Activated CD4-positive, CD25-positive, alpha-beta regulatory T cell treated with anti-CD3 and anti-CD28 coated beads, Interleukin-2, amount 50 U/mL, for 72 hours (primary cell): ENCODE results near the gene OR51B2.
"Not testable (repeated sequence)": the region's sequence is repeated elsewhere in the genome, so short reads cannot be mapped to it uniquely, and the experiment has no call there.

ENCODE experiments used
- DNase-seq: peaks from one replicate; pipeline ENCODE4 v3.0.0; 2021

The OR51B2 gene, protein sequence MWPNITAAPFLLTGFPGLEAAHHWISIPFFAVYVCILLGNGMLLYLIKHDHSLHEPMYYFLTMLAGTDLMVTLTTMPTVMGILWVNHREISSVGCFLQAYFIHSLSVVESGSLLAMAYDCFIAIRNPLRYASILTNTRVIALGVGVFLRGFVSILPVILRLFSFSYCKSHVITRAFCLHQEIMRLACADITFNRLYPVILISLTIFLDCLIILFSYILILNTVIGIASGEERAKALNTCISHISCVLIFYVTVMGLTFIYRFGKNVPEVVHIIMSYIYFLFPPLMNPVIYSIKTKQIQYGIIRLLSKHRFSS

DNA sequence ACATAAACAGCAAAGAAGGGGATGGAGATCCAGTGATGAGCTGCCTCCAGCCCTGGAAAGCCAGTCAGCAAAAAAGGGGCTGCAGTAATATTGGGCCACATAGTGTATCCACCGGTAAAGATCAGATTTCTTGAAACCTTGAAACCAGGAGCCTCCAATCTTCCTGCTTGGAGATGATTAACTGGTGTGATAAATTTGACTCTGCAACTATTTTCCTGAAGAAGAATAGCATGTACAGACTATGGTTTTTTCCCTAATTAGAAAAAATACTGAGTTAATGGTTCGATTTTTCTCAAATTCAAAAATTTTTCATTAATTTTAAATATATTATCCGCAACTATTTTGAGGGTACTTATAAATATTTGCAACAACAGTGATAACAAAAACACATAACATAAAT is at the start of gene OR51B2:
Gene OR51B2, minus strand, starts transcription at position 101 of the 400 bp plus-strand sequence. Its CDS starts 0 bp downstream, at position 101.
- DNase-seq: no peak

DNA sequence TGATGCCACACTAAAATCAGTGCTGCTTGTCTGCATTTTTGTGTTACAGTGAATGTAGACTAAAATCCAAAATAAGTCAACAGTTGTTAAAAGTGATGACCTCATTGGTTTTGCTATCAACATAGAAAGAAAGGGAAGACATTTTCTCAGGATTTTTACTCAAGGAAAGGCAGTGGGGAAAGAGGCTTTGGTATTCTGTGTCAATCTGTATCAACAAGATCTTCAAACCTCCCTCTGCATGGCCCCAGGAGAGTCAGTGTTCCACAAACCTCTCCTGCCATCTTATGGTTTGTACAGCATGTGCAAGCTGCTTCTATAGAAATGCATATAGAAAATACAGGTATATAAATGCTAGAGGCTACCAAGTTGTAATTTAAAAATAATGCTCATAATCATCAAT is 45.7 kb upstream of the OR51B2 start:
- DNase-seq: no peak

DNA sequence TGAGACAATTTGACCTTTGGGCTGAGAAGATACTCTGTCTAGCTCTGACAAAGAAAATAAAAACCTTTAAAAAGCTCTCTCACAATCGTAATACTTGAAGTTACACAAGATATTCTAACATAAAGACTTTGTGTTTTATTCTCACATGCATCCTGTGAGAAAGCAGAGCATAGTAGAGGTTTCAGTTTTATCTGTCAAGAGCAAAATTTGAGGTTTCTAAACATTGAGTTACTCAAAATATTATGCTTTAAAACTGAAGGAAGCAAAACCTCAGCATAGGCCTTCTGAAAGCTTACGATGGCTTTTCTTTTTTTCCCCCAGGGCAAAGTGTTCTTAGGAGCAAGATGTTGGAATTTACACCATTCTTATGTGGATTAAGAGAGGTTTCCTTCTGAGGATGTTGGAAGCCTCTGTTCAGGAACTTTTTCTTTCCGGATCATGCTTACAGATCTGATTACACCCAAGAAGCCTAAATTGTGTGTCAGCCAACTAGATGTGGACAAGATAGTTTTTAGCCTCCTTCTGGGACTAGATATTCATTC is 44.5 kb upstream of the OR51B2 start:
- no peak for DNase-seq

DNA sequence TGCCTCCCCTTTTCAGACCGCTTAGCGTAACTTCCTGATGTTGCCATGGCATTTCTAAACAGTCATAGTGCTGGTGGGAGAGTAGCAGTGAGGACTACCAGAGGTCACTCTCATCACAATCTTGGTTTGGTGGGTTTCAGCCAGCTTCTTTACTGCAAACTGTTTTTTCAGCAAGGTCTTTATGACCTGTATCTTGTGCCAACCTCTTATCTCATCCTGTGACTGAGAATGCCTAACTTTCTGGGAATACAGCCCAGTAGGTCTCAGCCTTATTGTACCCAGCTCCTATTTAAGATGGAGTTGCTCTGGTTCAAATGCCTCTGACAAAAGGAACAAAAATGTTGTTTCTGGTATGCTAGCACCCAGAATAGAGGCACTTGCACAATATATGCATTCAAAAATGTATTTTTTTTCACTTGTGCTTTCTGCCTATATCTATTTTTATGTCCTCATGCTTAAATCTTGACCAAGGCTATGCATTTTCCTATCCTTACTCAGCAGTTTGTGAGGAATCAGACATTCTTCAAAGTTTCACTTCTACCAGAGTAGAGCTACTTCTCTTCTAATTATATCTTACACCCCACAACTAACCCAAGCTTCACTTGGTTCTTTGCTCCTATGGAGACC is 43.5 kb upstream of the OR51B2 start:
- no peak for DNase-seq

DNA sequence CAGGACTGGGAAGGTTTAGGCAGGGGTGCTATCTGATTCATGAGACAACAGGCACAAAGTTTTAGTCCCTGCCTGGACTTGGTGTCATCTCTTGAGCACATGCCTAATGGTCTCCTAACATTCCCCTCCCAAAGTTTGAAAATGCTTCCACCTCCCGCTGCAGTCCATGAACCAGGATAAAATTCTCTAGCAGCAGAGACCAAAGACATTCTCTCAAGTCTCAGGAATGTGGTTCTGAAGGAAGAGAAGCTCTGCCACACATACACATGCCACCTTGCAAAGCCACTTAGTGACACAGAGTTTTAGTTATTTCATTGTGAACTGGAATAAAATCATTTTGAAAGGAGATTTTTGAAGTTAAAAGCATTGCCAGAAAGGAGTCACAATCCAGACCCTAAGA is 42.8 kb upstream of the OR51B2 start:
- DNase-seq: no peak

DNA sequence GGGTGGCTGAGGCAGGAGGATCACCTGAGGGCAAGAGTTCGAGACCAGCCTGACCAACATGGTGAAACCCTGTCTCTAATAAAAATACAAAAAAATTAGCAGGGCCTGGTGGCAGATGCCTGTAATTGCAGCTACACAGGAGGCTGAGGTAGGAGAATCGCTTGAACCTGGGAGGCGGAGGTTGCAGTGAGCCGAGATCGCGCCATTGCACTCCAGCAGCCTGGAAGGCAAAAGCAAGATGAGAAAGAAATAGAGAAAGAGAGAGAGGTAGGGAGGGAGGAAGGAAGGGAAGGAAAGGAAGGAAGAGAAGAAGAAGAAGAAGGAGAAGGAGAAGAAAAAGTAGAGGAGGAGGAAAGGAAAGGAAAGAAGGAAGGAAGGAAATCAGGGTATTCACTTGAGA is 42.3 kb upstream of the OR51B2 start:
- not testable (repeated sequence) for DNase-seq

DNA sequence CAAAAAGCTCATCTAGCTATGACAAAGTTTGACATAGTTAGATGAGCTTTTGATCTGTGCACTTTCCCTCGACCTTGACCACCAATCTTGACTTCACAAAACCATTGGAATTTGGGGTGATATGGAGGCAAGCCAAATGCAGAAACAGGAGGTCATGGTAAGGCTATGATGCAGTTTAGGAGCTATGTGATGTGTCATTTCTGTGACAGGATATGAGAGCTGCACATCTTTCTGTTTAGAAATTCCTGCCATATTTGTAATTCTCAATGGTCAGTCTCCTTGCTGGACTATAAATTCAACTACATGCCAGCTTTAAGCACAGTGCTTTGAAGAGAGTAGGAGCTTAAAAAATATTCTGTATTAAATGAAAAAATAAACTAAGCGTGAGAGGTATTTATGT is 40.1 kb upstream of the OR51B2 start:
- no peak for DNase-seq

DNA sequence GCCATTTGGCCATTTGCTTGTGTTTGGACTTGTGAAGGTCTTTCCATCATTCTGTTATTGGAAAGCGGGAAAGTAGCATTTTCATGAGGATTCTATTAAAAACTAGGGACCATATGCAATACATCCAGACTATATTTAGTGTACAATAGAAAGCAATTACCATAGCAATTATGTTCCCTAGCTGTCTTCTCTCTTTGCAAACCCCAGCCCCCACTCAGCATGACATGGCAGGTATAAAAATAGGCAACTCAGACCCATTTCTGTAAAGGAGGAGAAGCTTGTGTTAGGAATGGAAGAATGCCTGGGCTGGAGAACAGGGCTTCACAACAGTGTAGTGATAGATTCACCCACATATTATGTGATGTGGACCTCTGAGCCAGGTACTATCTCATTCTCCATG is 39.6 kb upstream of the OR51B2 start:
- DNase-seq: no peak

DNA sequence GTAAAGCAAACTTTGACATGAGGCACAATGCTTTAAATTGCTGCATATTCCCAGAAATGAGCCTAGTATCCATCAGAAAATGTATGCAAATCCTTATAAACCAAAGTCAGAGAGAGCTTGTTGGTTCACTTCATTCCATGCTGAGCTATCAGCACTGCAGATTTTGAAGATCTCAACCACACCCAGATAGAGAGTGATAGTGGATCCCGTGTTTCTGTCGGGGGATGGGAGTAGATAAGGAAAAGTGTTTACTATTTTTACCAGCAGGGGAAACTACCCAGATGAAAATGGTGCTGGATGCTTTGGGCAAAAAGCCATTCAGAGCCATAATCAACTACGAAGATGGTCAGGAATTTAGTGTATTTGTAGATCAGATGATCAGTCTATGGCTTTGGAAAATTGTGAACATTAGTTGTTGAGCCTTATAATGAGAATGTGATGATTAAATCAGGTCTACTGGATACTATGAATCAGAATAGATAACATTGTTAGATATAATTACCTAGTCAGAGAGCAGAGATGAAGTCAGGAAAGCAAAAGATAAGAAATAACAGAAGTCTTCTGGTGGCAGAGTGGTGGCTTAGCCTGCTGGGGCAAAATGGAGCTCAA is 38.0 kb upstream of the OR51B2 start:
- DNase-seq: no peak

DNA sequence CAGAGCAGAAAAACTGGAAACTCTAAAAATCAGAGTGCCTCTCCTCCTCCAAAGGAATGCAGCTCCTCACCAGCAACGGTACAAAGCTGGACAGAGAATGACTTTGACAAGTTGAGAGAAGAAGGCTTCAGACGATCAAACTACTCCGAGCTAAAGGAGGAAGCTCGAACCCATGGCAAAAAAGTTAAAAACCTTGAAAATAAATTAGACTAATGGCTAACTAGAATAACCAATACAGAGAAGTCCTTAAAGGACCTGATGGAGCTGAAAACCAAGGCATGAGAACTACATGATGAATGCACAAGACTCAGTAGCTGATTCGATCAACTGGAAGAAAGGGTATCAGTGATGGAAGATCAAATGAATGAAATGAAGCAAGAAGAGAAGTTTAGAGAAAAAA is 31.9 kb upstream of the OR51B2 start:
- DNase-seq: not testable (repeated sequence)

DNA sequence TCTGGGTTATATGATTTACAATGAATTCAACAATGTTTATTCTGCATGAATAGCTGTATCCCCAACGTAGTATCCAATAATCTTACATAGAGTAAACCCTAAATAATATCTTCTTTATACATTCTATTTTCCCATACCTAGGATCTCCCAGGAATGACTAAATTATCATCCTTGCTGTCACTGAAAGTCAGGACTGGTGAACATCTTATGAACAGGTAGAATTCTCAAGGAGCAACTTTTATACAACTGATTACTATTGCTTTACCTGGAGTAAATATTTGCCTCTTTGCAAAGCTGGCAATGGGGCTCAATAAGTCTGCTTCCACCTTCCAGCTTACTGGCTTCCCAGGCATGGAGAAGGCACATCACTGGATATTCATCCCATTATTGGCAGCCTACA is 27.1 kb upstream of the OR51B2 start, which contains the start of gene OR51B6:
Gene OR51B6, plus strand, starts transcription at position 301 of the 400 bp plus-strand sequence. Its CDS starts 0 bp downstream, at position 301.
- DNase-seq: no peak

DNA sequence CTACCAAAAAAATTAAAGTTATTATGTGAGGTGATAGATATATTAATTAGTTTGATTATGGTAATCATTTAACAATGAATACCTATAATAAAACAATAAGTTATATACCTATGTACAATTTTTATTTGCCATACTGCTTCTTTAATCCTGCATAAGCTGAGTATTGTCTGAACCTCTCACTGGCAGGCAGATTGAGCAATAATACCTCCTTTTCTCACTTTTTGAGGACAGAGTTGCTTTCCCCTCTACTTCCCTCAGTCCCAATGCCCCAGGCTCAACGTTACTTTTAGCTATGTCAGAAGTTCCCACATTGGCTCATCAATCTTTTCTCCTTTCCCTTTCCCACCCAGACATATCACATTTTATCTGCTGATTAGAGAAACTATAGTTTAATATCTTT is 25.5 kb upstream of the OR51B2 start:
- no peak for DNase-seq

DNA sequence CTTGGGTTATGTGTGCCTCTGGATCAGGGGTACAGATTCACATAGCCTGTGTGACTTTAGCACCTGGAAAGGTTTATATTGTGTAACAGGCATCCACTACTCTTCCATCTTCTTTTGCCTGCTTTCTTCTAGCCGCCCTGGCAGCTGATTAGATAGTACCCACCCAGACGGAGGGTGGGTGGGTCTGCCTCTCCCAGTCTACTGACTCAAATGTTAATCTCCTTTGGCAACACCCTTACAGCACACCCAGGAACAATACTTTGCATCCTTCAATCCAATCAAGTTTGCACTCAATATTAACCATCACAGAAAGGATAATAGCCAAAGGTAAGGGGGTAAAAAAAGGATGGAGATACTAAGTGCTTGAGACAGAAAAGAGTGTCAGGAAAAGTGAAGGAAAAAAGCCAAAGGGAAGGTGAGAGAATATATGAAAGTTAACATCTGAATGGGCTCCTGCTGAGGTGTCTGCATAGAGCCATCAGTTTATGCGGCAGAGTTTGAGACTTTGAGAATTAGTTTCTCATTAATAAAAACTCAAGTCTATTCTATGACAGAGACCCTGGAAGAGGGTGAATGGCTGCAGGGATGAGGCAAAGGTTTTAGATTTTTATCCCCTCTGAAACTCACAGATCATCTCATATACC is 24.6 kb upstream of the OR51B2 start:
- DNase-seq: no peak

DNA sequence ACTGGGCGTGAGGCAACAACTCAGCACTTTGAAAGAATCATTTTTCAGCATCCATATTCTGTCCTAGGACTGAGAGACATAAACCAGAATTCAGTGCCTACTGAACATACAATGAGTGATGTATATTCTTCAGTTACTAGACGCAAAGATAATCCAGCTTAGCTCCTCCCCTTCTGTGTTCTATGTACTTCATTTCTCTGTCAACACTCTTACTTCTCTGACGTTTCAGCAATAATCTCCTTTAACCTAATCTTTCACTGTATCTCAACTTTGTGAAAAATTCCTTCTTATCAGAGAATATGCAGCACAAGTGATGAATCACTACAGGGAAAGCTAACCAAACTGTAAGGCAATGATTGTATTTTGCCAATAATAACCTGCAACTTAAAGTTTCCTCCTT is 21.7 kb upstream of the OR51B2 start:
- no peak for DNase-seq

DNA sequence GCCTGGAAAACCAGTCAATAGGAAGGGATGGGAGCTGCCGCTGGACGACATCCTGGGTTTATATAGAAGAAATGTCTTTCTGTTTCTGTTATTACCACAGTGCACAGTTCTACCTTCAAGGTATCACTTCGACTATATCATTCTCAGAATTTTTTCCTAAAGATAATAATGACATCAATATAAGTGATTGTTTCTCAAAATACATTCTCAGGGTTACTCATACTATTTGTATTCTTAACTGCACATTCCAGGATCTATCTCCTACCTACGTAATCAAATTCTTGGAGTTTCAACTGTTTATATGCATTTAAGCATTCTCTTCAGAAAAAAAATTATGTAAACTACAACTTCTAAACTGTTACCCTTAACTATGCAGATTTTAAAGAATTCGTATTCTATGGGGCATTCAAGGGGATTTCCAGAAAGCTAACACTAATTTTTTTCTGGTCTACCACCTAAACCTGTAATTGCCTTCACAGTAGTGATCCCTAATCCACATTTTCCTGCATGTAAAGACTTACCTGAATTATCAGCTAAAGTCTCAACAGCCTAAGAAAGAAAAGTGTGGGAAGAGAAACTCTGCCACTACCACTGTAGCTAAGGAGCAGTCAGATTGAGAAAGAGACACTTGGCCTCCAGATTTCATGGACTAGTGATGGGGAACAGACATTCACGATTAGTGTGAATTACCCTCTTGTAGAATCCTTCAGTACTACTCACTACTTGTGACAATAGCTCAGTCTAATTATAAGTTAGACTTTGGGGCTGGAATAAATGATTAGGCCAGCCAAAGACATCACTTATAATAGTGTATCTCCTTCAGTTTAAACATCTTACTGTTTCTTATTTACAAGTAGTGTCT is 19.6 kb upstream of the OR51B2 start, which contains the start of gene OR51B5:
Gene OR51B5, minus strand, starts transcription at position 51 of the 862 bp plus-strand sequence. Its CDS starts 0 bp downstream, at position 51.
- no peak for DNase-seq

DNA sequence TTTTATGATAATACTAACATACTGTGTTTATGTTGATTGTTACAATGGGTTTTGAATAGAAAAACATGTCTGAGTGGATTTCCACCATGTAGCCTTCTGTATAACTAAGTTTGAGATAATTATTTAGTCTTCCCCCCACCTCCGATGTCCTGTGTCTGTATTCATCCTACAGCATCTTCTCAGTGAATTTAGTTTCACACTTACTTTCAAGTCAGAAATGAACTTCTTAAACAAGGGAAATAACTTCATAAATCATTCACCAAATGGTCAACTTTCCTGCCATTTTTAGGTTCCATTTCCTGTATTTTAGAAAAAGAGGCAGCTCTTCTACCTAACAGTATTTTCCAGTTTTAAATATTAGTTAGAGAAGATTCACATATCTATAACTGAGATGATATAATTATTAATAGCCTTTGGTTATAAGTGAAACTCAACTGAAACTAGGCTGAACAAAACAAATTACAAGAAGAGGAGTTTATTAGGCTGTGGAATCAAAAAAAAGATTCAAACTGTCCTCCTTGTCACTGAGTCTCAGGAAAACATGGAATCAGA is 15.8 kb upstream of the OR51B2 start:
- DNase-seq: no peak

DNA sequence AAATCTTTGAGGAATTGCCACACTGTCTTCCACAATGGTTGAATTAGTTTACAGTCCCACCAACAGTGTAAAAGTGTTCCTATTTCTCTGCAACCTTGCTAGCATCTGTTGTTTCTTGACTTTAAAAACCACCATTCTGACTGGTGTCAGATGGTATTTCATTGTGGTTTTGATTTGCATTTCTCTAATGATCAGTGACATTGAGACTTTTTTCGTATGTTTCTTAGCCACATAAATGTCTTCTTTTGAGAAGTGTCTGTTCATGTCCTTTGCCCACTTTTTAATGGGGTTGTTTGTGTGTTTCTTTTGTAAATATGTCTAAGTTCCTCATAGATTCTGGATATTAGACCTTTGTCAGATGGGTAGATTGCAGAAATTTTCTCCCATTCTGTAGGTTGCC is 13.2 kb upstream of the OR51B2 start:
- DNase-seq: not testable (repeated sequence)

DNA sequence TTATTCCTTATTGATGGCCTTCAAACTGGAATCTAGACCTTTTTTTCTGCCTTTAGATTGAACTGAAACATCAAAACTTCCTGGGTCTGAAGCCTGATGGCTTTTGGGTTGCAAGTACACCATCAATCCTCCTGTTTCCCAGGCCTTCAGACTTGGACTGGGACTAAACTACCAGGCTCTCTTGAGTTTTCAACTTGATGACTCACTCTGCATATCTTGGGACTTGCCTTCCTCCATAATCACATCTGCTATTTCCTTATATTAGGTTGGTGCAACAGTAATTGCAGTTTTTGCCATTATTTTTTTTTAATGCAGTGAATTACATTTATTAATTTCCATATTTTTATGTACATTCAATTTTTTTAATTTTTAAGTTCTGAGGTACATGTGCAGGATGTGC is 12.2 kb upstream of the OR51B2 start:
- no peak for DNase-seq

DNA sequence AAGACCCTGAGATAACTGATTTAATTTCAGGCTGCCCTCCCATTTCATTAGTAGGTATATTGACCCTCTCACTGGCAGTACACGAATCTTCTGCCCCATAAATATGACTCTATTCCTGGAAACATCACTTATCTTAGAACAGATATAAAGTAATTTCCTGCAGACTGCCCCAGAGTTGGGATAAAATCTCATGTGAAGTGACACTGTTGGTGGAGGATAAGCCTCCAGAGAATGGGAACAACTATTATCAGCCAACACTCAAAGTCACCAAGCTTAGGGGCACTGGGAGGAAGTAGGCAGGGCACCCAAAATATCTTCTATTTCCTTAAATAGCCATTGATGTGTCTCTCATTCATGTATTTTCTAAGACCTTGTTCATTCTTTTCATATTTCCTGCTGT is 11.1 kb upstream of the OR51B2 start:
- no peak for DNase-seq

DNA sequence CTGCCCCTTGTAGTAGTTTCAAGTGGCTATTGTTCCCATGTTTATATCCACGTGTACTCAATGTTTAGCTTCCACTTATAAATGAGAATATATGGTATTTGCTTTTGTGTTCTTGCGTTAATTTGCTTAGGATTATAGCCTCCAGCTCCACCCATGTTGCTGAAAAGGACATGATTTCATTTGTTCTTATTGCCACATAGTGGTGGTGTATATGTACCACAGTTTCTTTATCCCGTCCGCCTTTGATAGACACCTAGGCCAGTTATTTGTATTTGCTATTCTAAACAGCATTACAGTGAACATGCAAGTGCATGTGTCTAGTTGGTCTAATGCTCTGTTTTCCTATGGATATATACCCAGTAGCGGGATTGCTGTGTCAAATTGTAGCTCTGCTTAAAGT is 6.8 kb downstream of the OR51B2 start:
- DNase-seq: no peak

DNA sequence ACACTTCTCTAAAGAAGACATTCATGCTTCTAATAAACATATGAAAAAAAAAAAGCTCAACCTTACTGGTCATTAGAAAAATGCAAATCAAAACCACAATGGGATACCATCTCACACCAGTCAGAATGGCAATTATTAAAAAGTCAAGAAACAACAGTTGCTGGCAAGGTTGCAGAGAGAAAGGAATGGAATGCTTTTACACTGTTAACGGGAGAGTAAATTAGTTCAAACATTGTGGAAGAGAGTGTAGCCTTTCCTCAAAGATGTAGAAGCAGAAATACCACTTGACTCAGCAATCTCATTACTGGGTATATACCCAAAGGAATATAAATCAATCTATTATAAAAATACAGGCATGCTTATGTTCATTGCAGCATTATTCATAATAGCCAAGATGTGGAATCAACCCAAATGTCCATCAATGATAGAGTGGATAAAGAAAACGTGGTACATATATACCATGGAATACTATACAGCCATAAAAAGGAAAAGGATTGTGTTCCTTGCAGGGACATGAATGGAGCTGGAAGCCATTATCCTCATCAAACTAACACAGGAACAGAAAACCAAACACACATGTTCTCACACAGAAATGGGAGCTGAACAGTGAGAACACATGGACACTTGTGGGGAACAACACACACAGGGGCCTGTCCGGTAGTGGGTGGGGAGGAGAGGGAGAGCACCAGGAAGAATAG is 10.6 kb downstream of the OR51B2 start:
- not testable (repeated sequence) for DNase-seq
